Measurements from ENCODE around the gene POM121L2.

The POM121L2 gene

GRCh38 chr6:27312146-27312949 lies at the start of gene POM121L2:
Gene POM121L2 (minus strand): TSS chr6:27312273. CDS start chr6:27312170, 103 bp downstream.
- no peak for FAIRE-seq

- no peak for FAIRE-seq
Measured at GRCh38 chr6:27359231-27359630, 47.2 kb upstream of the POM121L2 start.

GRCh38 chr6:27358786-27359185 lies 46.7 kb upstream of the POM121L2 start:
- FAIRE-seq = no peak

GRCh38 chr6:27352850-27353249 lies 40.8 kb upstream of the POM121L2 start:
- no peak for FAIRE-seq

- no peak for FAIRE-seq
Measured at GRCh38 chr6:27334141-27334540, 22.1 kb upstream of the POM121L2 start.

- FAIRE-seq = no peak
Measured at GRCh38 chr6:27333642-27334040, 21.6 kb upstream of the POM121L2 start.

- FAIRE-seq = no peak
Measured at GRCh38 chr6:27332692-27333641, 20.9 kb upstream of the POM121L2 start.

GRCh38 chr6:27327023-27327738 lies 15.1 kb upstream of the POM121L2 start:
- no peak for FAIRE-seq

- FAIRE-seq = no peak
Measured at GRCh38 chr6:27321901-27322300, 9.8 kb upstream of the POM121L2 start.

GRCh38 chr6:27321370-27321769 lies 9.3 kb upstream of the POM121L2 start:
- FAIRE-seq = no peak

- no peak for FAIRE-seq
Measured at GRCh38 chr6:27318973-27319372, 6.9 kb upstream of the POM121L2 start.

GRCh38 chr6:27314046-27314445 lies 2.0 kb upstream of the POM121L2 start:
- FAIRE-seq = no peak

GRCh38 chr6:27312950-27313271 lies 838 bp upstream of the POM121L2 start:
- FAIRE-seq = no peak

- FAIRE-seq = no peak
Measured at GRCh38 chr6:27311806-27312145, 297 bp downstream of the POM121L2 start.

GRCh38 chr6:27303613-27304272 lies 8.3 kb downstream of the POM121L2 start:
- no peak for FAIRE-seq

- no peak for FAIRE-seq
Measured at GRCh38 chr6:27297857-27298730, 14.0 kb downstream of the POM121L2 start.

GRCh38 chr6:27297484-27297856 lies 14.6 kb downstream of the POM121L2 start:
- no peak for FAIRE-seq

- FAIRE-seq = no peak
Measured at GRCh38 chr6:27296106-27296783, 15.8 kb downstream of the POM121L2 start.

- no peak for FAIRE-seq
Measured at GRCh38 chr6:27295301-27296079, 16.6 kb downstream of the POM121L2 start.

- no peak for FAIRE-seq
Measured at GRCh38 chr6:27294409-27294808, 17.7 kb downstream of the POM121L2 start.
